ENCODE data around the gene CP. TPM values are rescaled to one million over a fixed set of nuclear protein-coding genes. Genes with fewer than 3 reads are reported as not detected.
A peak's percentile ranks its signal among the peaks of the same experiment; 100 is the strongest.

Gene CP
- total and polyA plus RNA-seq, 11 donors = 0.68 to 5.5 (median 3.5) TPM

GRCh38 chr3:149162007-149162406 is 59.6 kb downstream of the CP start:
- H3K27ac ChIP-seq = peak overlapping the region in 2 of 12 donors; percentile 6 to 35
- peaks cover 0 to 98% (median 90%) of the 10 kb centered on the region in 9 donors for H3K36me3 ChIP-seq
- H3K4me1 ChIP-seq = peaks cover 0 to 3% (median 0%) of the 10 kb centered on the region in 12 donors
- H3K27me3 ChIP-seq = no peaks in the 10 kb centered on the region
- H3K4me3 ChIP-seq = peak overlapping the region in 1 of 12 donors; percentile 12
- ATAC-seq (no peak), DNase-seq (no peak)
- 75 to 89% (median 78%) methylated on average over 2 of the region's 2 CpGs for WGBS, 4 donors
- intact Hi-C loops (cut with DNase I) = no loop called here
- no peaks in the 10 kb centered on the region for H3K9me3 ChIP-seq
- TF ChIP-seq CTCF (IDR thresholded peaks at IDR 0.05) = no peak
- no peak for TF ChIP-seq POLR2A (IDR thresholded peaks at IDR 0.05)

GRCh38 chr3:149160754-149161300 is 60.8 kb downstream of the CP start:
- H3K27me3 ChIP-seq = no peaks in the 10 kb centered on the region
- 67 to 90% (median 76%) methylated on average over 4 of the region's 4 CpGs for WGBS, 4 donors
- H3K36me3 ChIP-seq = peaks cover 0 to 98% (median 89%) of the 10 kb centered on the region in 9 donors
- no peak for ATAC-seq
- H3K9me3 ChIP-seq = no peaks in the 10 kb centered on the region
- intact Hi-C loops (cut with DNase I) = no loop called here
- peaks cover 0 to 3% (median 0%) of the 10 kb centered on the region in 12 donors for H3K4me1 ChIP-seq
- DNase-seq = no peak
- TF ChIP-seq CTCF (IDR thresholded peaks at IDR 0.05) (no peak), POLR2A (IDR thresholded peaks at IDR 0.05) (no peak)
- H3K4me3 ChIP-seq = no peak overlapping the region
- no peak overlapping the region for H3K27ac ChIP-seq

- intact Hi-C loops (cut with DNase I) = no loop called here
- no peak for DNase-seq
- no peak for ATAC-seq
- H3K9me3 ChIP-seq = no peaks in the 10 kb centered on the region
- H3K4me1 ChIP-seq = peaks cover 0 to 22% (median 4%) of the 10 kb centered on the region in 12 donors
- no peak for TF ChIP-seq CTCF (IDR thresholded peaks at IDR 0.05)
- no peak for TF ChIP-seq POLR2A (IDR thresholded peaks at IDR 0.05)
- H3K4me3 ChIP-seq = no peak overlapping the region
- H3K27me3 ChIP-seq = no peaks in the 10 kb centered on the region
- no peak overlapping the region for H3K27ac ChIP-seq
- peaks cover 0 to 92% (median 52%) of the 10 kb centered on the region in 9 donors for H3K36me3 ChIP-seq
Observed at GRCh38 chr3:149153402-149153801, 68.2 kb downstream of the CP start.

- DNase-seq (no peak), ATAC-seq (no peak)
- Histone ChIP-seq H3K36me3 (peaks cover 0 to 86% (median 48%) of the 10 kb centered on the region in 9 donors), H3K9me3 (no peaks in the 10 kb centered on the region), H3K4me3 (no peak overlapping the region), H3K27me3 (no peaks in the 10 kb centered on the region), H3K4me1 (peaks cover 0 to 25% (median 4%) of the 10 kb centered on the region in 12 donors), H3K27ac (peak overlapping the region in 7 of 12 donors; percentile 15 to 45 (median 34))
- intact Hi-C loops (cut with DNase I) = no loop called here
- TF ChIP-seq CTCF (IDR thresholded peaks at IDR 0.05) = no peak
- TF ChIP-seq POLR2A (IDR thresholded peaks at IDR 0.05) = no peak
- 72 to 80% (median 76%) methylated on average over 2 of the region's 2 CpGs for WGBS, 4 donors
Observed at GRCh38 chr3:149152420-149152819, 69.2 kb downstream of the CP start.
